Nephron progenitor cell (in vitro differentiated cells): Measurements from ENCODE around the gene GMDS.

Source experiments
- DNase-seq: peaks from one replicate; pipeline ENCODE4 v3.0.0; 2021
- H3K27ac Mint-ChIP-seq: 2 replicates; pipeline ENCODE4 v1.8.0; 2021; ENCODE audit warnings: mild to moderate bottlenecking, moderate library complexity, mixed read lengths
- H3K27me3 Mint-ChIP-seq: 2 replicates; pipeline ENCODE4 v1.8.0; 2021; ENCODE audit warnings: mild to moderate bottlenecking, low read depth, mixed read lengths; ENCODE audit not compliant: poor library complexity
- H3K36me3 Mint-ChIP-seq: 2 replicates; pipeline ENCODE4 v1.8.0; 2021; ENCODE audit warnings: low read depth, mixed read lengths
- H3K4me1 Mint-ChIP-seq: 2 replicates; pipeline ENCODE4 v1.8.0; 2021; ENCODE audit warnings: mixed read lengths
- H3K4me3 Mint-ChIP-seq: 2 replicates; pipeline ENCODE4 v1.8.0; 2021; ENCODE audit warnings: mild to moderate bottlenecking, moderate library complexity, mixed read lengths
- H3K9me3 Mint-ChIP-seq: 2 replicates; pipeline ENCODE4 v1.8.0; 2021; ENCODE audit warnings: mild to moderate bottlenecking, moderate library complexity, mixed read lengths
- TF ChIP-seq, protein P1 (sequence below): fragments of 200-600 bp; sonication (generic); IDR thresholded peaks from 2 replicates; pipeline ENCODE4 v1.5.0; 2021; ENCODE audit warnings: antibody characterized with exemption

Gene GMDS

DNA sequence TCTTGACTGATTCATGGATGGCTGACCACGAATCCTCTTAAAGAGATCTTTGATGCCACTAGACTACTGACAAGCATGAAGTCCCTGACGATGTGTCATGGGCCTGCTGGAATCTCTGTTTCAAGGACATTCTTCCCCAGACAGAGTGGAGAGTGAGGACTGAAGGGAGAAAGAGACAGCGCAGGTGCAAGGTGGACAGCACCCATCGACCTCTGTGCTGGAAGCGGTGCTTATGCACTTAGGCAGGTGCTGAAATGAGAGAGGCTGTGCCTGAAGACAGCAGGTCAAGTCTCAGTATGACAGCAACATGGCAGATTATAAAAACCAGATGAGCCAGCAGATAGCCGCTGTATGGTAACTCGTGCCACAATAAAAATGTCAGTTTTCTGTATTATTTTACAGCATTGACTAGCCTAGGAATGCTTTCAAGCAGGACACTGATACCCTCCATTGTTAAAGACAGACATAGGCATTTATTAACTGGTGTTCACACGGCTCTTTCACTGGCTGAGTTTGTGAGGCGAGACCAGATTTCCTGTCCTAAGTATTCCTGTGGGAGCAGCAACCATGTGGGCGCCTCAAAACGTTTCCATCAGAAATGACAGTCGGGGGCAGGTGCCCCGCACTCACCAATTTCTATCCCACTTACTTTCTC is 588.2 kb downstream of the GMDS start:
- H3K4me1 Mint-ChIP-seq = peaks cover 33% of the 10 kb centered on the region
- H3K36me3 Mint-ChIP-seq = peaks cover 39% of the 10 kb centered on the region
- H3K9me3 Mint-ChIP-seq = no peaks in the 10 kb centered on the region
- peak; percentile 45 for DNase-seq
- H3K4me3 Mint-ChIP-seq = peak overlapping the region; percentile 39
- peak overlapping the region; percentile 96 for H3K27ac Mint-ChIP-seq
- peaks cover 6% of the 10 kb centered on the region for H3K27me3 Mint-ChIP-seq
- TF ChIP-seq, protein P1, sequence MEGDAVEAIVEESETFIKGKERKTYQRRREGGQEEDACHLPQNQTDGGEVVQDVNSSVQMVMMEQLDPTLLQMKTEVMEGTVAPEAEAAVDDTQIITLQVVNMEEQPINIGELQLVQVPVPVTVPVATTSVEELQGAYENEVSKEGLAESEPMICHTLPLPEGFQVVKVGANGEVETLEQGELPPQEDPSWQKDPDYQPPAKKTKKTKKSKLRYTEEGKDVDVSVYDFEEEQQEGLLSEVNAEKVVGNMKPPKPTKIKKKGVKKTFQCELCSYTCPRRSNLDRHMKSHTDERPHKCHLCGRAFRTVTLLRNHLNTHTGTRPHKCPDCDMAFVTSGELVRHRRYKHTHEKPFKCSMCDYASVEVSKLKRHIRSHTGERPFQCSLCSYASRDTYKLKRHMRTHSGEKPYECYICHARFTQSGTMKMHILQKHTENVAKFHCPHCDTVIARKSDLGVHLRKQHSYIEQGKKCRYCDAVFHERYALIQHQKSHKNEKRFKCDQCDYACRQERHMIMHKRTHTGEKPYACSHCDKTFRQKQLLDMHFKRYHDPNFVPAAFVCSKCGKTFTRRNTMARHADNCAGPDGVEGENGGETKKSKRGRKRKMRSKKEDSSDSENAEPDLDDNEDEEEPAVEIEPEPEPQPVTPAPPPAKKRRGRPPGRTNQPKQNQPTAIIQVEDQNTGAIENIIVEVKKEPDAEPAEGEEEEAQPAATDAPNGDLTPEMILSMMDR = no peak

DNA sequence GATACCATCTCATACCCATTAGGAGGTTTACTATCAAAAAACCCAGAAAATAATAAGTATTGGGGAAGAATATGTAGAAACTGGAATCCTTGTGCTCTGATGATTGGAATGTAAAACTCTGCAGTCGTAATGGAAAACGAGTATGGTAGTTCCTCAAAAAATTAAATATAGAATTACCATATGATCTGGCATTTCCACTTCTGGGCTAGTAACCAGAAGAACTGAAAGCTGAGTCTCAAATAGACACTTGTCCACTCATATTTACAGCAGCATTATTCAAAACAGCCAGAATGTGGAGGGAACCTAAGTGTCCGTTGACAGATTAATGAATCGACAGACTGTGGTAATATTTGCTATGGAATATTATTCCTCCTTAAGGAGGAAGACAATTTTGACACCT is 591.4 kb downstream of the GMDS start:
- H3K27me3 Mint-ChIP-seq = peaks cover 3% of the 10 kb centered on the region
- H3K4me1 Mint-ChIP-seq = peaks cover 37% of the 10 kb centered on the region
- TF ChIP-seq, protein P1 = no peak
- DNase-seq = no peak
- no peak overlapping the region for H3K27ac Mint-ChIP-seq
- peaks cover 26% of the 10 kb centered on the region for H3K36me3 Mint-ChIP-seq
- H3K9me3 Mint-ChIP-seq = no peaks in the 10 kb centered on the region
- H3K4me3 Mint-ChIP-seq = no peak overlapping the region

DNA sequence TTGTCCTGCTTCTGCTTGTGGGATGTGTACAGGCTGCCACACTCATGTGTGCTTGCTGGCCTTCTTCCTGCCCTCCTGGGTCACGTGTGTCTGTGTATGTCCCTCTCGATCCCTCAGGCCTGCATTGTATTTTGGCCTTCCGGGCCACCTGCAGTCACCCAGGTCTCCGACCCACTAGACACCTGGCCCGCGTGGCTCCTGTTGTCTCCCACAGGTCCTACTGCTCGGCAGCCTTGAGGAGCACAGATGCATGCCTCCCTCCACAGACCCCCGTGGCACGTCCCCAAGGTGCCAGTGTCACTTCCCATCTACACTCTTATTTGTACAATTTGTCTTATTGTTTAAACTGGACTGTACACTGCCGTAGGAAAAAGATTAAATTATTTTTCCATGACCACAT is 592.6 kb downstream of the GMDS start:
- Mint-ChIP-seq H3K4me1 (peaks cover 37% of the 10 kb centered on the region), H3K9me3 (no peaks in the 10 kb centered on the region), H3K27me3 (peaks cover 3% of the 10 kb centered on the region), H3K27ac (no peak overlapping the region), H3K36me3 (peaks cover 22% of the 10 kb centered on the region), H3K4me3 (no peak overlapping the region)
- no peak for DNase-seq
- TF ChIP-seq, protein P1 = no peak

DNA sequence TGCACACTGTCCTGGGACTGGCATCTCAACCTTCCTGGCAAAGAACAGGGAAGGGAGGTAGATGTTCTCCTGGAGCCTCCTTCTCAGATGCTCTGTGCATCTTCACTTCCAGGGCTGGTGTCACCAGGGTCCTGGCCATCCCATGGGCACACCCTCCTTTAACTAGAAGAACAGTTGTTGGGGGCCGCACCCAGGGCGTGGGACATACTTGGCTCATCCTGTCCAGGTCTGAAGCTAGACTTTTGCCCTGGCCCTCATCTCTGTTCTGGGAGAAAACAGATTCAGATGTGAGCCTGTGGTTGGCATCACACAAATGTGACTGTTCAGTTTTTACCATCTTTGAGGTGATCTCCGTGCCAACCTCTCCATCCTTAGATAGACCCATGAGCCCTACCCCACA is 594.0 kb downstream of the GMDS start:
- H3K4me3 Mint-ChIP-seq = no peak overlapping the region
- no peak for DNase-seq
- H3K36me3 Mint-ChIP-seq = peaks cover 22% of the 10 kb centered on the region
- H3K27me3 Mint-ChIP-seq = peaks cover 7% of the 10 kb centered on the region
- no peak overlapping the region for H3K27ac Mint-ChIP-seq
- no peaks in the 10 kb centered on the region for H3K9me3 Mint-ChIP-seq
- peaks cover 23% of the 10 kb centered on the region for H3K4me1 Mint-ChIP-seq
- TF ChIP-seq, protein P1 = no peak

DNA sequence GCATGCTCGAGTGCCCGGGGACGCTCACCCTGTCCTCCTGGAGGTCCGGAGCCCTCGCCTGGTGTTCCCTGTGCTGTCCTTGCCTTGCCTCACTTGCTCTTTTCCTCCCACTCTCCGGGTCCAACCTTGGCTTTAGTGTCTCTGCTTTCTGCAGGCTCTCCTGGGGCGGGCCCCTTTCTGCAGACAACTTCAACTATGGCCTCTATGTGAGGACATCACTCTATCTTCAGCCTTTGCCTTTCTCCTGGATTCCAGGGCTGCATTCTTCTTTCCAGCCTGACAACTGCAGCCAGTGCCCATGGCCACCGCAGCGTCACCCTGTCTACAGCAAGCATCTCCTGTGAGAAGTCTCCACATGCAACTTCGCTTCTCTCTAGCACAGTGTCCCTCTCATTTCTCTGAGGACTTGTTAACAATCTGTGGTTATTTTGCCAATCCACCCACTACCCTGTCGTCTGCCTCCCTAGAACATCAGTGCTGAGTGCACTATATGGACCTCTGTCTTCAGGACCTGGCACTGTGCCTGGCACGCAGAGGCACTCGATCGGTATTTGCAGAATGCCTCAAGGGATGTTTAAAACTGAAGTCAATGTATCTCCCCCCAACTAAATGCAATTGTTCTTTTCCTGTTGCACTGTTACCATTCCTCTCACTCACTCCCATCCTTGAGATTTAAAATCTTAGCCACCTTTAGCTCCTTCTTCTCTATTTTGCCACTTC is 599.8 kb downstream of the GMDS start:
- TF ChIP-seq, protein P1 = no peak
- Mint-ChIP-seq H3K27ac (peak overlapping the region; percentile 58), H3K27me3 (peaks cover 18% of the 10 kb centered on the region), H3K4me3 (no peak overlapping the region), H3K4me1 (peaks cover 73% of the 10 kb centered on the region), H3K9me3 (no peaks in the 10 kb centered on the region), H3K36me3 (peaks cover 25% of the 10 kb centered on the region)
- no peak for DNase-seq
